ENCODE data around the gene SPDEF.

DNA sequence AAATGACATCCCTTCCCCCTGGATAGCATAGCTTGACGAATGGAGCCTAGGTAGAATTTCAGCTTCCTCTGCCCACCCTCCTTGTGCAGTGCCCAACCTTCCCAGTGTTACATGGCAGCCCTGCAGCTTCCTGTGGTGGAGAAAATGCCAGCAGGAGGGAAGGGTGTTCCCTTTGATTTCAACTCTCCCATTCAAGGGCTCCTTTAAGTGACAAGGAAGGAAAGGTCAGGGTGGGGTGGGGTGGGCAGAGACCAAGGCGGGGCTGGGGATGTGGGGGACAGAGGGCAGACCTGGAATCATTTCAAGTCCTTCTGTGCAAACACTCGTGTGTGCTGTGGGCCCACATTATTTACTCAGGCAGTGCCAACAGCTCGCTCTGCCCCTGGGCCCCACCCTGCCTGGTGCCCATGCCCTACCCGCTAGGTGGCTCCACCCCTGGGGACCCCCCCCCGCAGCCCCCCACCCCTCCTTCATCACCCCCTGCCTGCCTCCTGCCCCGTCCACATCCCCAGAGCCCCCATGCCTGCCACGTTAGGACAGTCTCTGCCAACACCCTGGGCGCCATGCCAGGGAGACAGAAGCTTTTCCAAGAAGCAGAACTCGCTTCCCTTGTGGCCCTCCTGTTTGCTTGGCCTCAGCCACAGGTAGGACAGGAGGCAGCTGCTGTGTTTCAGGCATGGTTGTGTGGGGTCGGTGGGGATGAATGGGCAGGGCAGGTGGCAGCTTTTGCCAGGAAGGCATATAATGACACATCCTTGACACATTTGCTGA, 9.4 kb downstream of the SPDEF start:
- TF ChIP-seq, protein P1, sequence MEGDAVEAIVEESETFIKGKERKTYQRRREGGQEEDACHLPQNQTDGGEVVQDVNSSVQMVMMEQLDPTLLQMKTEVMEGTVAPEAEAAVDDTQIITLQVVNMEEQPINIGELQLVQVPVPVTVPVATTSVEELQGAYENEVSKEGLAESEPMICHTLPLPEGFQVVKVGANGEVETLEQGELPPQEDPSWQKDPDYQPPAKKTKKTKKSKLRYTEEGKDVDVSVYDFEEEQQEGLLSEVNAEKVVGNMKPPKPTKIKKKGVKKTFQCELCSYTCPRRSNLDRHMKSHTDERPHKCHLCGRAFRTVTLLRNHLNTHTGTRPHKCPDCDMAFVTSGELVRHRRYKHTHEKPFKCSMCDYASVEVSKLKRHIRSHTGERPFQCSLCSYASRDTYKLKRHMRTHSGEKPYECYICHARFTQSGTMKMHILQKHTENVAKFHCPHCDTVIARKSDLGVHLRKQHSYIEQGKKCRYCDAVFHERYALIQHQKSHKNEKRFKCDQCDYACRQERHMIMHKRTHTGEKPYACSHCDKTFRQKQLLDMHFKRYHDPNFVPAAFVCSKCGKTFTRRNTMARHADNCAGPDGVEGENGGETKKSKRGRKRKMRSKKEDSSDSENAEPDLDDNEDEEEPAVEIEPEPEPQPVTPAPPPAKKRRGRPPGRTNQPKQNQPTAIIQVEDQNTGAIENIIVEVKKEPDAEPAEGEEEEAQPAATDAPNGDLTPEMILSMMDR (IDR thresholded peaks at IDR 0.05): no peak
- TF ChIP-seq POLR2A (IDR thresholded peaks at IDR 0.05): no peak

Measured in body of pancreas (tissue), 4 donors.